Measurements from ENCODE around the gene YTHDF2. TPM values are rescaled to one million over a fixed set of nuclear protein-coding genes. Genes with fewer than 3 reads are reported as not detected.

Gene YTHDF2
- total RNA-seq, 4 donors from 2014 or later = 36.3 to 54.1 (median 46.6) TPM

- H3K9me3 ChIP-seq = no peaks in the 10 kb centered on the region
- no peaks in the 10 kb centered on the region for H3K4me1 ChIP-seq
- TF ChIP-seq POLR2A (IDR thresholded peaks at IDR 0.05) (no peak), CTCF (IDR thresholded peaks at IDR 0.05) (no peak)
- no peak overlapping the region for H3K4me3 ChIP-seq
- H3K27me3 ChIP-seq = no peaks in the 10 kb centered on the region
- no peak overlapping the region for H3K27ac ChIP-seq
- DNase-seq = peak in 1 of 3 donors; percentile 23
- no peaks in the 10 kb centered on the region for H3K36me3 ChIP-seq
Observed at GRCh38 chr1:28778021-28778420, 41.3 kb downstream of the YTHDF2 start.

GRCh38 chr1:28779751-28780408 lies 43.1 kb downstream of the YTHDF2 start:
- no peaks in the 10 kb centered on the region for H3K36me3 ChIP-seq
- no peak overlapping the region for H3K4me3 ChIP-seq
- no peaks in the 10 kb centered on the region for H3K27me3 ChIP-seq
- DNase-seq = peak in 1 of 3 donors; percentile 34
- TF ChIP-seq POLR2A (IDR thresholded peaks at IDR 0.05) (no peak), CTCF (IDR thresholded peaks at IDR 0.05) (no peak)
- H3K27ac ChIP-seq = no peak overlapping the region
- H3K9me3 ChIP-seq = no peaks in the 10 kb centered on the region
- no peaks in the 10 kb centered on the region for H3K4me1 ChIP-seq

- no peaks in the 10 kb centered on the region for H3K4me1 ChIP-seq
- no peak overlapping the region for H3K27ac ChIP-seq
- DNase-seq = no peak
- H3K9me3 ChIP-seq = no peaks in the 10 kb centered on the region
- TF ChIP-seq CTCF (IDR thresholded peaks at IDR 0.05) (no peak), POLR2A (IDR thresholded peaks at IDR 0.05) (no peak)
- no peaks in the 10 kb centered on the region for H3K36me3 ChIP-seq
- no peak overlapping the region for H3K4me3 ChIP-seq
- H3K27me3 ChIP-seq = no peaks in the 10 kb centered on the region
Observed at GRCh38 chr1:28781305-28781704, 44.6 kb downstream of the YTHDF2 start.

GRCh38 chr1:28782011-28782410 lies 45.3 kb downstream of the YTHDF2 start:
- no peaks in the 10 kb centered on the region for H3K27me3 ChIP-seq

GRCh38 chr1:28783363-28783762 lies 46.6 kb downstream of the YTHDF2 start:
- DNase-seq = no peak
- Histone ChIP-seq H3K27ac (no peak overlapping the region), H3K27me3 (no peaks in the 10 kb centered on the region), H3K36me3 (no peaks in the 10 kb centered on the region), H3K9me3 (no peaks in the 10 kb centered on the region), H3K4me1 (no peaks in the 10 kb centered on the region), H3K4me3 (no peak overlapping the region)
- TF ChIP-seq CTCF (IDR thresholded peaks at IDR 0.05) (no peak), POLR2A (IDR thresholded peaks at IDR 0.05) (no peak)

More at GRCh38 chr1:28782011-28782410, 45.3 kb downstream of the YTHDF2 start:
- Histone ChIP-seq H3K36me3 (no peaks in the 10 kb centered on the region), H3K9me3 (no peaks in the 10 kb centered on the region), H3K4me3 (no peak overlapping the region), H3K4me1 (no peaks in the 10 kb centered on the region), H3K27ac (no peak overlapping the region)
- DNase-seq = no peak
- TF ChIP-seq CTCF (IDR thresholded peaks at IDR 0.05) (no peak), POLR2A (IDR thresholded peaks at IDR 0.05) (no peak)
